A673 (cell line): ENCODE results near the gene FHIT. TPM values are rescaled to one million over a fixed set of nuclear protein-coding genes. Genes with fewer than 3 reads are reported as not detected.

ENCODE experiments used
- BruUV-seq: library from RNA; stranded (reverse); fragments of 400-500 nt; replicated peaks from 2 replicates; lab custom pipeline; 2021; lab: Mats Ljungman, UMichigan
- CTCF ChIA-PET: fragments of 300-600 bp; sonication (Branson Sonifier 250); formaldehyde crosslinking; loops from one replicate; lab custom pipeline; 2022; ENCODE audit warnings: antibody characterized with exemption; lab: Charles Lee
- POLR2A ChIA-PET: fragments of 300-600 bp; sonication (Branson Sonifier 250); formaldehyde crosslinking; loops from one replicate; lab custom pipeline; 2022; ENCODE audit warnings: antibody characterized with exemption; ENCODE audit not compliant: low non-redundant PET; lab: Charles Lee
- DNase-seq: peaks from one replicate; pipeline ENCODE4 v3.0.0-alpha.2; 2015; ENCODE audit warnings: low spot score
- H3K27ac ChIP-seq: fragments of 200-600 bp; sonication (generic); 2 replicates; pipeline ENCODE4 v1.5.1; 2016; ENCODE audit warnings: mixed run types, low read depth, mild to moderate bottlenecking, mixed read lengths, antibody characterized with exemption, low read length; ENCODE audit not compliant: poor library complexity, severe bottlenecking
- H3K27me3 ChIP-seq: fragments of 200-600 bp; sonication (generic); replicated peaks from 2 replicates; pipeline ENCODE4 v1.6.1; 2017; ENCODE audit warnings: mixed run types, low read depth, mild to moderate bottlenecking, mixed read lengths, antibody characterized with exemption, low read length; ENCODE audit not compliant: insufficient read depth, poor library complexity
- H3K36me3 ChIP-seq: fragments of 200-600 bp; sonication (generic); 2 replicates; pipeline ENCODE4 v1.6.1; 2016; ENCODE audit warnings: mixed run types, mild to moderate bottlenecking, mixed read lengths, antibody characterized with exemption, low read length; ENCODE audit not compliant: insufficient read depth, poor library complexity, severe bottlenecking
- H3K4me1 ChIP-seq: fragments of 200-600 bp; sonication (generic); 2 replicates; pipeline ENCODE4 v1.6.1; 2017; ENCODE audit warnings: mixed run types, mild to moderate bottlenecking, mixed read lengths, antibody characterized with exemption, low read length; ENCODE audit not compliant: insufficient read depth, poor library complexity, severe bottlenecking
- H3K4me3 ChIP-seq: fragments of 200-600 bp; sonication (generic); 2 replicates; pipeline ENCODE4 v1.5.1; 2016; ENCODE audit warnings: low read depth, mixed run types, mild to moderate bottlenecking, mixed read lengths, low read length; ENCODE audit not compliant: poor library complexity, severe bottlenecking
- H3K9me3 ChIP-seq: fragments of 200-600 bp; sonication (generic); 2 replicates; pipeline ENCODE4 v1.6.1; 2016; ENCODE audit warnings: mixed run types, low read depth, mild to moderate bottlenecking, mixed read lengths, antibody characterized with exemption, low read length; ENCODE audit not compliant: poor library complexity, severe bottlenecking
- EZH2 ChIP-seq: fragments of 200-600 bp; sonication (generic); IDR thresholded peaks from 2 replicates; pipeline ENCODE4 v1.6.1; 2017; ENCODE audit warnings: borderline replicate concordance, low read depth, mild to moderate bottlenecking, mixed read lengths, antibody characterized with exemption, low read length; ENCODE audit not compliant: poor library complexity, severe bottlenecking
- intact Hi-C: fragments of 100-400 bp; cut with micrococcal nuclease; formaldehyde crosslinking; loops from one replicate; pipeline ENCODE4 v1.10.0; 2022; ENCODE audit not compliant: unreplicated experiment
- total RNA-seq: library from RNA; stranded (reverse); gene quantifications from 2 replicates; pipeline ENCODE4 v1.2.3, GENCODE V29; 2021
- TF ChIP-seq, protein P1 (sequence below): fragments of 300-800, 200-600 bp; sonication (generic); conservative IDR thresholded peaks from 2 replicates; pipeline ENCODE4 v1.5.1; 2017; ENCODE audit warnings: low read depth, mild to moderate bottlenecking, antibody characterized with exemption, low read length, moderate library complexity, mixed read lengths

The FHIT gene
- total RNA-seq, 1 experiment from 2014 or later = not detected

DNA sequence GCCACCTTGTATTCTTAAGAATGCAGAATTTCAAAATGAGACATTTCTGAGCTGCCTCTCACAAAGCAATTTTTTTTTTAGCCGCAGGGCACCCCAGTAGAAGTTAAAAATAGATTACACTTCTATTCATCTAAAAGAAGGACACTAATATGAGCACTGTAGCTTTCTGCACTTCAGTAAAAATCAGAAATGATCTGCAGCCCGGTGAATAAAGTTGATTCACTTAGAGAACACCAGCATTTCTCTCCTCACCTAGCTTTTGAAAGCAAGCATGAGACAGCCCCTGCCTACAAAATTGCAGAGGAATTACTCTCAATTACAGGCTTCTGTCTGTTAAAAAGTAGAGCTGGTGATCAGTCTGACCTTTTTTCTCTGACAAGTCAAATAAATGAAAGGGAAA, 1062.4 kb downstream of the FHIT start:
- Histone ChIP-seq H3K27ac (no peak overlapping the region), H3K36me3 (no peaks in the 10 kb centered on the region), H3K27me3 (no peaks in the 10 kb centered on the region), H3K9me3 (no peaks in the 10 kb centered on the region), H3K4me3 (no peak overlapping the region), H3K4me1 (no peaks in the 10 kb centered on the region)
- POLR2A ChIA-PET = no interaction called here
- TF ChIP-seq EZH2 = no peak
- TF ChIP-seq, protein P1, sequence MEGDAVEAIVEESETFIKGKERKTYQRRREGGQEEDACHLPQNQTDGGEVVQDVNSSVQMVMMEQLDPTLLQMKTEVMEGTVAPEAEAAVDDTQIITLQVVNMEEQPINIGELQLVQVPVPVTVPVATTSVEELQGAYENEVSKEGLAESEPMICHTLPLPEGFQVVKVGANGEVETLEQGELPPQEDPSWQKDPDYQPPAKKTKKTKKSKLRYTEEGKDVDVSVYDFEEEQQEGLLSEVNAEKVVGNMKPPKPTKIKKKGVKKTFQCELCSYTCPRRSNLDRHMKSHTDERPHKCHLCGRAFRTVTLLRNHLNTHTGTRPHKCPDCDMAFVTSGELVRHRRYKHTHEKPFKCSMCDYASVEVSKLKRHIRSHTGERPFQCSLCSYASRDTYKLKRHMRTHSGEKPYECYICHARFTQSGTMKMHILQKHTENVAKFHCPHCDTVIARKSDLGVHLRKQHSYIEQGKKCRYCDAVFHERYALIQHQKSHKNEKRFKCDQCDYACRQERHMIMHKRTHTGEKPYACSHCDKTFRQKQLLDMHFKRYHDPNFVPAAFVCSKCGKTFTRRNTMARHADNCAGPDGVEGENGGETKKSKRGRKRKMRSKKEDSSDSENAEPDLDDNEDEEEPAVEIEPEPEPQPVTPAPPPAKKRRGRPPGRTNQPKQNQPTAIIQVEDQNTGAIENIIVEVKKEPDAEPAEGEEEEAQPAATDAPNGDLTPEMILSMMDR = no peak
- DNase-seq = no peak
- intact Hi-C loops = no loop called here
- CTCF ChIA-PET = no interaction called here
- no TSS peak for BruUV-seq

DNA sequence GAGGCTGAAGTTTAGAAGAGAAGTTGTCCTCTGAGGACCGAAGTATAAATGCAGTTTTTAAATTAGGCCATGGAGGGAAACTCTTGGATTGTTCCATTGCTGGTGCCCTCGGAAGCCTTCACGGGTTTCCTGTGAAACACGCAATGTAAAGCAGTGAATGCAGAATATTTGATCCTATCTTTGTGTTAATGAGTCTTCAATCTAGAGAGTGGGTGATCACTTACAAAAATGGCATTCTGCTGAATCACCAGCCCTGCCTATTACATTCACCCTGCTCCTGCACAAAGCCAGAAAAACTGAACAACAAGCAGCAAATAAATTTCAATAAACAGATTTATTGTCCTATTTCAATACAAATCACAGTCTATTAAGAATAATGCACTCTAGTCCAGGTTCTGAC, 1063.9 kb downstream of the FHIT start:
- H3K4me3 ChIP-seq = no peak overlapping the region
- H3K36me3 ChIP-seq = no peaks in the 10 kb centered on the region
- no peak for DNase-seq
- intact Hi-C loops = no loop called here
- H3K4me1 ChIP-seq = no peaks in the 10 kb centered on the region
- BruUV-seq = no TSS peak
- CTCF ChIA-PET = no interaction called here
- no peaks in the 10 kb centered on the region for H3K27me3 ChIP-seq
- POLR2A ChIA-PET = no interaction called here
- no peaks in the 10 kb centered on the region for H3K9me3 ChIP-seq
- TF ChIP-seq, protein P1 = no peak
- TF ChIP-seq EZH2 = no peak
- H3K27ac ChIP-seq = no peak overlapping the region

DNA sequence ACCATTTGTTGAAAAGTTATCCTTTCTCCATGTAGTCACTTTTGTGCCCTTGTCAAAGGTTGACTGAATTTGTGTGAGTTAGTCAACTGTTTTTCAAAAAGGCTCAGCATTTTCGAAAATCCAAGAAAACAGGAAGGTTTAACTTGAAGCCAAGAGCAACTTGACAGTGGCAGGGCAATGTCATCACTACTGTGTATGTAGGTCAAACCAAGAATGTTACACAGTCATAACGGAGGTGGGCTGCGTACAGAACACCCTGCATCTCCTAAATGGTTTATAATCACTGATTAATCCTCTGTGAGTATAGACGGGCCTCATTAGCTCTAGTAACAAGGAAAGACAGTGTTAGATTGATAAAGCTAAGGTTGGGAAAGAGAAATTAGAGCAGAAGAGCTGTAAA, 1064.9 kb downstream of the FHIT start:
- Histone ChIP-seq H3K9me3 (no peaks in the 10 kb centered on the region), H3K36me3 (no peaks in the 10 kb centered on the region), H3K4me3 (no peak overlapping the region), H3K27ac (no peak overlapping the region), H3K27me3 (no peaks in the 10 kb centered on the region), H3K4me1 (no peaks in the 10 kb centered on the region)
- intact Hi-C loops = no loop called here
- no peak for DNase-seq
- TF ChIP-seq, protein P1 = no peak
- TF ChIP-seq EZH2 = no peak
- ChIA-PET CTCF (no interaction called here), POLR2A (no interaction called here)
- no TSS peak for BruUV-seq
